NT2/D1 (cell line): Measurements from ENCODE around the gene ZNF561.

Experiments used
- SUZ12 ChIP-seq: IDR thresholded peaks from 2 replicates; pipeline ENCODE4 v1.6.1; 2011; ENCODE audit not compliant: insufficient read length, insufficient read depth; ENCODE audit errors: extremely low read depth
- YY1 ChIP-seq: IDR thresholded peaks from 2 replicates; pipeline ENCODE4 v1.6.1; 2011; ENCODE audit not compliant: insufficient read length, insufficient read depth
- ZNF274 ChIP-seq: IDR thresholded peaks from 2 replicates; pipeline ENCODE4 v1.6.1; 2011; ENCODE audit warnings: mild to moderate bottlenecking, low read depth, low read length

GRCh38 chr19:9610484-9611113, 10.4 kb downstream of the ZNF561 start:
- TF ChIP-seq ZNF274 (no peak), YY1 (no peak), SUZ12 (no peak)
